RPMI8226 (cell line): ENCODE measurements around the gene MAN1B1.
A peak's percentile ranks its signal among the peaks of the same experiment; 100 is the strongest.

Experiments used
- DNase-seq: peaks from one replicate; pipeline ENCODE4 v3.0.0-alpha.2; 2015

Gene MAN1B1

GRCh38 chr9:137088121-137088520, 1.3 kb downstream of the MAN1B1 start:
- no peak for DNase-seq

DNA sequence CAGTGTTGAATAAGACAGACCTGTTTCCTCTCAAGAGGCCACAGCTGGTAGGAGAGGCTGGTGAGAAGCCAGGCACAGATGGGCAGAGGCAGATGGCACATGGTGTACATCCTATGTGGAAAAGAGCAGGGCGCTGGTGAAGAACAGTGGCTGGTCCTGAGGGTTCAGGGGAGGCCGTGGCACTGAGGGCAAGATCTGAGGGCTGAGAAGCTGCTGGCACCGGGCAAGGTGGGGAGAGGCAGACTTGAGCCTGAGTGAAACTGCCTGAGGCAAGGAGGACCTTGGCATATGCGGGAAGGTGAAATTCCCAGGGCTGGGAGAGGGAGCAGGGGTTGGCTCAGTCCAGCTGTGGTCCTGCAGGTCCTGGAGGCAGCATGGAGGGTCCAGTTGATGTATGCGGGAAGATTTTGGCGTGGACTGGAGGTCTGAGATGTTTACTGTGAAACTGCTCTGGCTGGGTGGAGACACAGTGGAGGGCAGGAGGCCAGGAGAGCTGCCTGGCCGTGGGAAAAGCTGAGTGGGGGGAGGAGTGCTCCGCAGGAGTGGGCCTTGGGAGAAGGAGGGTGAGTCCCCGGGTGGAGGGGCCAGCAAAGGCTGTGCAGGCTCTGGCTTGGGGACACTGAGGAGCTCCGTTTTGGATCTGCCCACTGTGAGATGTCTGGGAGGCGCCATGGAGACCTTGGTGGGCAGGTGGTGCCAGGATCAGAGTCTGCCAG, 2.6 kb downstream of the MAN1B1 start:
- DNase-seq = no peak

- DNase-seq = peak; percentile 86
Observed at GRCh38 chr9:137095664-137096517, 9.1 kb downstream of the MAN1B1 start.

DNA sequence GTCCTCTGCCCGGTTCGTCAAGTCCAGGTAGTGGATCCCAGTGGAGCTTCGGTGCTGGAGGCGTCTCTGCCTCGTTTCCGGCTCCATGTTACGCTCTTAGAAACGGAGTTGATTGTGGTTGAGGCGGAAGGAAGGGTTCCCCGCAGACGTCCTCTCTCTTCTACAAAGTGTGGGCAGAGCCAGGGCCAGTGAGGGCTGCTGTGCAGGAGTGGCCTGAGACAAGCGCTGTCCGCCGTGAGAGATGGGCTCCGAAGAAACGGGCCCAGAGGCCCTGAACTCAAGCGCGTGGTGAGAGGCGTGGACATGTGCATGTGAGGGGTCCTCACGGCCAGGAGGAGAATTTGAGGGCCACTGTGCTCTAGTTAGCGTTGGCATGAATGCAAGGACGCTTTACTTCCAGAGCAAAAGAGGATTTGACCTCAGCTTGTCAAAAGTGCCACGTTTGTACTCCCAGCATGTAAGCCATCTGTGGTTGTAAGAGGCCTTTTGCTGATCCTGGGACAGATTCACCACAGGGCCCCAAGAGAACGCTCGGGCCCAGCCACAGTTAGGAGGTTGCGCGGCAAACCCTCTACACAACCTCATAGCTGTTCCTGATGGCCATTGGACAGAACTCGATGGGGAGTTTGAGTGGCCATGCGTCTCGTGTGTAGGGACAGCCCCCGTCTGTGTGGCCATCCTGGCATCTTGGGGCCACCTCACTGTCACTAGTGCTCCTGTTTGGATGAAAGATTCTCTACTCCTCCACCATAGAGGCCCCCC, 10.2 kb downstream of the MAN1B1 start:
- DNase-seq = no peak

DNA sequence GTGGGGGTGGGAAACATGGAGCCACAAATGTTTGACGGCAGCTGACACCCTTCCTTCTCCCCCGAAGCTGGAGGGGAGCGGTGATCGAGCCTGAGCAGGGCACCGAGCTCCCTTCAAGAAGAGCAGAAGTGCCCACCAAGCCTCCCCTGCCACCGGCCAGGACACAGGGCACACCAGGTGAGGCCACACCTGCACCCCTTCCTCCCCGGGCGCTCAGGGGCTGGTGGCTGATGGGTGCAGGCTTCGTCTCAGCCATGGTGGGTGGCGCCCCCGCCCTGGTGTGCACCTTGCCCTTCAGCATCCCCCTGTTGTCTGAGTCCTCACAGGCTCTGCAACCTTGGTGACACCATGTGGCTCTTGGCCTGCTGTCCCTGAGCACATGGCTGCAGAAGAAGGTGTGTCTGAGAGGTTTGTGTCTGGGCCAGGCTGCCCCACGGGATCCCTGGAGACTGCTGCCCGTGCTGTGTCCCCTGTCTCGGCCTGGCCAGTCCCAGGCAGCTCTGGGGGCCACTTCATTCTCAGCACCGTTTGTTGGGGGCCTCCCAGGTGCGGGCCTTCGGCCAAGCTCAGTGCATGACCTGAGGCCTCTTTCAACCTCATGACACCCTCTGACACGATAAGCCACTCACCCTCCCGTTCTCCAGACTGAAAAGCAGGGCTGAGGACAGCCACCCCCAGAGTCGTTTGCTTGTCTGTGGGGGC, 11.1 kb downstream of the MAN1B1 start:
- DNase-seq = no peak

- DNase-seq = no peak
Observed at GRCh38 chr9:137099231-137099630, 12.4 kb downstream of the MAN1B1 start.

- no peak for DNase-seq
Observed at GRCh38 chr9:137103206-137103999, 16.6 kb downstream of the MAN1B1 start.

- no peak for DNase-seq
Observed at GRCh38 chr9:137105814-137106661, 19.3 kb downstream of the MAN1B1 start.

- no peak for DNase-seq
Observed at GRCh38 chr9:137106662-137107250, 20.0 kb downstream of the MAN1B1 start.

DNA sequence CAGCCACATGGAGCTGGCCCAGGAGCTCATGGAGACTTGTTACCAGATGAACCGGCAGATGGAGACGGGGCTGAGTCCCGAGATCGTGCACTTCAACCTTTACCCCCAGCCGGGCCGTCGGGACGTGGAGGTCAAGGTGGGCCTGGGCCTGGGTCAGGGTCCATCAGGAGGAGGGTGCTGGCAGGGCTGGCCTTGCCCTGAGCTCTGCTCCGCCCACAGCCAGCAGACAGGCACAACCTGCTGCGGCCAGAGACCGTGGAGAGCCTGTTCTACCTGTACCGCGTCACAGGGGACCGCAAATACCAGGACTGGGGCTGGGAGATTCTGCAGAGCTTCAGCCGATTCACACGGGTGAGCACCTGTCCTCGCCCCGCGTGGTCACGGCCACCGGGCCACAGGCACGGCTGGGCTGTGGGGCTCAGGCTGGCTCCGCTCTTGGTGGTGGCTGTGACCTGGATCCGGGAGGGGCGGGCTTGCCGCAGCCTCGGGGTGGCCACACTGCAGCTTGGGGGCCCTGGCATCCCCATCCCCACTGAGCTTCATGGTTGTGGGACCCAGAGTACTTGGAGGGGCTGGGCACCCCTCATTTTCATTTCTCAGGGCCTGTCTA, 20.6 kb downstream of the MAN1B1 start:
- DNase-seq = no peak

DNA sequence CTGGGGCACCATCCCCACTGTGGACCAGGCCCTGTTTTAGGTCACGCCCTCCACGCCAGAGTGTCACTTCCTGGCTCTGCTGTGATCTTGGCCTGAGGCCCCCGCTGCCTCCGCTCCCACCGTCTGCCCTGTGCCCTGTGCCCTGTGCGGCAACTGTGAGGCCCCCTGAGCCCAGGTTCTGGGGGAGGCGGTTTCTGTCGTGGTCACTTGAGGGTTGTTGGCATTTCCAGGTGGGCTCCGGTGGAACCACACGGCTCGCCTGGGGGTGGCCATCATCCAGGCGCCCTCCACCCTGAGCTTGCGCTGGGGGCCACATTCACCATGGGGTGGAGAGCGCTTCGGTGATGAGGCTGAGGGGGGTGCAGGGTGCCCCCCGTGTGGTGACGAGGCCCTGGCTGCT, 21.2 kb downstream of the MAN1B1 start:
- no peak for DNase-seq

DNA sequence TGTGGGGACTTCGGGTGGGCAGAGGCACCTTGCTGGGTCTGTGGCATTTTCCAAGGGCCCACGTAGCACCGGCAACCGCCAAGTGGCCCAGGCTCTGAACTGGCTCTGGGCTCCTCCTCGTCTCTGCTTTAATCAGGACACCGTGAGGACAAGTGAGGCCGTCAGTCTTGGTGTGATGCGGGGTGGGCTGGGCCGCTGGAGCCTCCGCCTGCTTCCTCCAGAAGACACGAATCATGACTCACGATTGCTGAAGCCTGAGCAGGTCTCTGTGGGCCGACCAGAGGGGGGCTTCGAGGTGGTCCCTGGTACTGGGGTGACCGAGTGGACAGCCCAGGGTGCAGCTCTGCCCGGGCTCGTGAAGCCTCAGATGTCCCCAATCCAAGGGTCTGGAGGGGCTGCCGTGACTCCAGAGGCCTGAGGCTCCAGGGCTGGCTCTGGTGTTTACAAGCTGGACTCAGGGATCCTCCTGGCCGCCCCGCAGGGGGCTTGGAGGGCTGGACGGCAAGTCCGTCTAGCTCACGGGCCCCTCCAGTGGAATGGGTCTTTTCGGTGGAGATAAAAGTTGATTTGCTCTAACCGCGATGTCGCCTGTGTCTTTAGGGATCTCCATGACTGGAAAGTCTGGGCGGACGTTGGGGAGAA, 21.9 kb downstream of the MAN1B1 start:
- no peak for DNase-seq

DNA sequence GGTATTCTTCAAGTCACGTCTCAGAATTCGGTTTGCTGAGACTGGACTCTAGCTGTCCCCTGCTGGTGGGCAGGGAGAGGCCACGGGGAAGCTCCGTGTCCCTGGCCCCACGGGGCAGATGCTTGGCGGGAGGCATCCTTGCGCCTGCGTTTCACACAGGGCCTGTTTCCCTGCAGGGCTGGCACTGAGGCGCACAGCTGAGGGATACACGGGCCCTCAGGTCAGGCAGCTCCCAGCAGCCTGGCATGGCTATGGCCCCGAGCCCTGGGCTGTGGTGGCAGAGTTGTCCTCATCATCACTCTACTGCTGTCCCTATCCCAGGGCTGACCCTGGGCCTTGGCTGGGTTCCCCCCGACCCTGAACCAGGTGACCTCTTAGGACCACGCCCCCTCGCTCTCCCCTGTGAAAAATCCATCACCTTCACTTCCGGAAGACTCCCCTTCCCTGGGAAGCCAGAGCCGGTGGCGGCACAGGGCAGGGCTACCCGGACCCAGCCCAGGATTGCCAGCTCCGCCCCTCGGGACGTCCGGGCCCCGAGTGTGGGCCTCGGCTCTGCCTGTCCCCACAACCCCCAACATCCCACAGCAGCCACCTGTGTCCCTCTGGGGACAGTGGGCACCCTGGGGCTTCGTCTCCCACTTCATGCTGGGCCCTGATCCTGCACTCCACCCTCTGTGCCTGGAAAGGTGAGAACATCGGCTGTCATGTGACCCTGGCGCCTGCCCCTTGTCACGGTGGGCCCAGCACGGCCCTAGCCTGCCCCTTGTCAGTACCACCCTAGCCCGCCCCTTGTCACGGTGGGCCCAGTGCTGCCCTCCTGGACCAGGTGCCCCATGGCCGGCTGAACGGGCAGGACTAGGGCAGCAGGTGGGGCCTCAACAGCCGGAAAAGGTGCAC, 22.7 kb downstream of the MAN1B1 start:
- DNase-seq = no peak

- no peak for DNase-seq
Observed at GRCh38 chr9:137110147-137110910, 23.5 kb downstream of the MAN1B1 start.

- DNase-seq = no peak
Observed at GRCh38 chr9:137110911-137111787, 24.4 kb downstream of the MAN1B1 start.

GRCh38 chr9:137111788-137112563, 25.2 kb downstream of the MAN1B1 start:
- no peak for DNase-seq
